GM18867 (cell line): ENCODE data around the gene ACSL1.
A peak's percentile ranks its signal among the peaks of the same experiment; 100 is the strongest.

Experiments used
- ATAC-seq: cut with Tn5 transposase; IDR thresholded peaks from one replicate; pipeline ENCODE4 v1.9.1; 2021; ENCODE audit warnings: mild to moderate bottlenecking, moderate library complexity; ENCODE audit not compliant: unreplicated experiment

ACSL1 gene

DNA sequence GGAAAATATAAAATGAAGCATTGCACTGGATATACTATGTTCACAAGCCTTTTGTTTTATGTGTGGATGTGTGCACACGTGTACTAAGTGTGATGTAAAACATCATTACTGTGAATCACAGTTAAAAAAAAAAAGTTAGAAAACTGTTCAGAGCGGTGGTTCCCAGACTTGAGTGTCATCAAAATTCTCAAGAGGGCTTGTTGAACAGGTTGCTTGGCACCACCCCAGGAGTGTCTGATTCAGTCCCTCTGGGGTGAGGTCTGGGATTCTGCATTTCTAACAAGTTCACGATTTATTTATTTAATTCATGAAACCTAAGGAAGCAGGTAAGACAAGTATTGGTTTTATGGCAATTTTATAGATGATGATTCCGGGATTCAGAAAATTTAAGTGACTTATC lies 93.6 kb downstream of the ACSL1 start:
- no peak for ATAC-seq

- no peak for ATAC-seq
These were observed 94.7 kb downstream of the ACSL1 start for GRCh38 chr4:184731056-184731455.

GRCh38 chr4:184729946-184730345 lies 95.8 kb downstream of the ACSL1 start:
- no peak for ATAC-seq

DNA sequence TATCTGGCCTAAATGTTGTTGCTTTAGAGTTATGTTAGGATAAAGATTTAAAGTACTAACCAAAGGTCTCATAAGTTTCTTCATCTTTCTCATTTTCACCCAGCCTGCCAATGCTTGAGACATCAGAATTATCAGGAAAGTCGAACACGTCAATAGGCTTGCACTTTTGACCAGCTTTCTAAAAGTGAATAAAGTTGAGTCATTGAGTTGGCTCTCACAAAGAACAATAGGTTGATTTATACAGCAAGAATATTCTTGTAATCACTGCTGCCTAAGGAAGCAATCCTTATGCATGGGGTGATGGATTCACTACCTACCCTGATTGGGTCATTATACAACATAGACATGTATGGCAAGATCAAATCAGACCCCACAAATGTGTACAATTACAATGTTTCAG lies 96.9 kb downstream of the ACSL1 start:
- ATAC-seq: no peak

DNA sequence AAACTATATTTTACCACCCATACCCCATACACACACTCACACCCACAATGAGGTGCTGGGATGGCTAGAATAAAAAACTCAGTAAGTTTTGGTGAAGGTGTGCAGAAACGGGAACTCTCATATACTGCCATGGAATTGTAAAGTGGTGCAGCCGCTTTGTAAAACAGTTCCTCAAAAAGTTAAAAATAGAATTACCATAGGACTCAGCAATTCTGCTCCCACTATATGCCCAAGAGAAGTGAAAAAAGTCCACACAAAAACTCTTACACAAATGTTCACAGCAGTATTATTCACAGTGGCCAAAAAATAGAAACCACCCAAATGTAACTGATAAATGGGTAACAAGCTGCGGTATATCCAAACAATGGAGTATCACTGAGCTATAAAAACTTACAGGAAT lies 98.3 kb downstream of the ACSL1 start:
- ATAC-seq: no peak

DNA sequence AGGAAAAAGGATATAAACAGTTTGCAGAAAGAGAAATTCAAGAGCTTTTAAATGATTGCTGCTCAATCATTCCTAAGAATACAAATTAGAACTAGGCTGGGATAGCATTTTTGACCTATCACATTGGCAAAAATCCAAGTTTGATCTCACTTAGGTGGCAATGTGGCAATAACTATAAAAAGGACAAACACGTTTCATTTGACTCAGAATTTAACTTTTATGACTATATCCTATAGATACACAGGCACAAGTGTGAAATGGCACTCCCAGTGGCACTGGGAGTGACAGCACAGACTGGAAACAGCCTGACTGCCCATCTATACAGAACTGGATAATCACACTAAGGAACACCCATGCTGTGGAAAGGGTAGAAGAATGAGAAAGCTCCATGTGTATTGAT lies 103.0 kb downstream of the ACSL1 start:
- ATAC-seq: no peak

GRCh38 chr4:184721254-184721653 lies 104.5 kb downstream of the ACSL1 start:
- ATAC-seq: no peak

DNA sequence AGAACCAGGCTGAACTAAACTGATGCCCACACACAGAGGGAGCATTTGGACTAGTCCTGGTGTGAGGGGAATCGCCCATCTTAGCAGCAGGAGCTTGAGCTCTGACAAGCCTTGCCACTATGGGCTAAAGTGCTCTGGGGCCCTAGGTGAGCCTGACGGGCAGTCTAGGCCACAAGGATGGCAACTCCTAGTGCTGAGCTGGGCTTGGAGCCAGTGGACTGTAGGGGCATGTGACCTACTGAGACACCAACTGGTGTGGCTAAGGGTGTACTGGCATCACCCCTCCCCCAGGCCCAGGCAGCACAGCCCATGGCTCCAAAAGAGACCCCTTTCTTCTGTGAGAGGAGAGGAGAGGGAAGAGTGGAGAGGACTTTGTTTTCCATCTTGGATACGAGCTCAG lies 106.4 kb downstream of the ACSL1 start:
- ATAC-seq: no peak

- no peak for ATAC-seq
These were observed 110.2 kb downstream of the ACSL1 start for GRCh38 chr4:184715526-184715925.

DNA sequence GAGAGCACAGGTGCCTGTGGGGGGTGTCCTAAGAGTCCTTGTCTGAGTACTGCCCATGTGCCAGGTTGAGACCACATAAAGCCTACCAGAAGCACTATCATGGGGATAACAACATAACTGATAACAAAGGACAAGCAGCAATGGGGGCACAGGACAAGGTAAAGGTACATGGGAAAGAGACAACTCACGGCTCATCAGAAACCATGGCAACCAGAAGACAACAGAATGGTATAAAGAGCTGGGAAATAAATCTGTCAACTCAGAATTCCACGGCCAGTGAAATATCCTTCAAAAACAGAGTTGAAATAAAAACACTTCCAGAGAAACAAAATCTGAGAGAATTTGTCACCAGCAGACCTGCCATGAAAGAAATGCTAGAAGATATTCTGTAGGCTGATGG lies 111.9 kb downstream of the ACSL1 start:
- ATAC-seq: no peak

DNA sequence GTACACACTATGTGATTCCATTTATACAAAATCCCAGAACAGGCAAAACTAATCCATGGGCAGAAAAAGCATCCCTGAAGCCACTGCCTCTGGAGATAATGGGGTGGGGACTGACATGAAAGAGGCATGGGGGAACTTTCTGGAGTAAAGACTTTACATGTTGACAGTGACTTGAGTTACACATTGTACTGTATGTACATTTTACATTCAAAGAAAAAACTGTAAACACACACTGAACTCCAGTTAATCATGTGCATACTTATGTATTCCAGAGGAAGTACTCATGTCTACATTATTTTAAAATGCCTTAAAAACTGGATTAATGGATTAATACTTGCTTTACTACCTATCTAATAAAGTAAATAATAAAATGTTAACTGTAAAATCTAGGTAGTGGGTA lies 113.4 kb downstream of the ACSL1 start:
- no peak for ATAC-seq

DNA sequence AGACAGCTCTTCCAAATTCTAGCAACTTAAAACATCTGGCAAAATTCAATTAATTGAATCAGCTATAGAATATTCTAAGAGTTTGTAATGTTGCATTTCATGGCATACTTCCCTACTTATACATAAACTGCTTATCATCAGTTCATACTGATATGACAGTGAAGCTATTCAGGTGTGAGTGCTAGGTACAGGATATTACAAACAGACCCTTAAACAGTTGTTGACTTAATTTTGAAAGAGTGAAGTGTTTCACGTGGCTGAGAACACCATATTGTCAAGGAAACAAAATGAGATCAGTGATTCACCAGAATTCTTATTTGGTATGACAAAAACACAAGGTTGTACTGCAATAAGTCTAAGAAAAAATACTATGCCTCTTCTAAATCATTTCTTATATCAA lies 119.3 kb downstream of the ACSL1 start:
- ATAC-seq: no peak

DNA sequence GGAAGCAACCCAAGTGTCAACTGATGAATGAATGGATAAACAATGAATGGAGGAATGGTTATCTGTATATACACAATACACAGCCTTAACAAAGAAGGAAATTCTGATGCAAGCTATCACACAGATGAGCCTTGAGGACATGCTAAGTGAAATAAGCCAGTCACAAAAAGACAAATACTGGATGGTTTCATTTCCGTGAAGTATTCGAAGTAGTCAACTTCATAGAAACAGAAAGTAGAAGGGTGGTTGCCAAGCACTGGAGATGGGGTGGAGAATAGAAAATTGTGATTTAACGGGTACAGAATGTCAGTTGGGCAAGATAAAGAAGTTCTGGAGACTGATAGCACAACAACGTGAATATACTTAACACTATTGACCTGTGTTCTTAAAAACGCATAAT lies 120.1 kb downstream of the ACSL1 start:
- peak; percentile 84 for ATAC-seq
